Prostate gland (tissue), 2 donors: Measurements from ENCODE around the gene SMC1B.

Source experiments
- POLR2AphosphoS5 ChIP-seq: sonication (generic); formaldehyde crosslinking; IDR thresholded peaks from one replicate; pipeline ENCODE4 v1.6.1; 2017; ENCODE audit warnings: antibody characterized with exemption
- TF ChIP-seq, protein P1 (sequence below), 4 experiments: fragments of 200-600 bp in 2 of 4; fragments of 450-650 bp in 2 of 4; sonication (generic) in 2 of 4; IDR thresholded peaks; 1 replicate in 3 of 4; 2 replicates in 1 of 4; pipeline ENCODE4 v1.5.1; 2016 to 2019; ENCODE audit warnings: antibody characterized with exemption in 4 of 4, mild to moderate bottlenecking in 2 of 4, moderate library complexity in 2 of 4

- TF ChIP-seq, protein P1, sequence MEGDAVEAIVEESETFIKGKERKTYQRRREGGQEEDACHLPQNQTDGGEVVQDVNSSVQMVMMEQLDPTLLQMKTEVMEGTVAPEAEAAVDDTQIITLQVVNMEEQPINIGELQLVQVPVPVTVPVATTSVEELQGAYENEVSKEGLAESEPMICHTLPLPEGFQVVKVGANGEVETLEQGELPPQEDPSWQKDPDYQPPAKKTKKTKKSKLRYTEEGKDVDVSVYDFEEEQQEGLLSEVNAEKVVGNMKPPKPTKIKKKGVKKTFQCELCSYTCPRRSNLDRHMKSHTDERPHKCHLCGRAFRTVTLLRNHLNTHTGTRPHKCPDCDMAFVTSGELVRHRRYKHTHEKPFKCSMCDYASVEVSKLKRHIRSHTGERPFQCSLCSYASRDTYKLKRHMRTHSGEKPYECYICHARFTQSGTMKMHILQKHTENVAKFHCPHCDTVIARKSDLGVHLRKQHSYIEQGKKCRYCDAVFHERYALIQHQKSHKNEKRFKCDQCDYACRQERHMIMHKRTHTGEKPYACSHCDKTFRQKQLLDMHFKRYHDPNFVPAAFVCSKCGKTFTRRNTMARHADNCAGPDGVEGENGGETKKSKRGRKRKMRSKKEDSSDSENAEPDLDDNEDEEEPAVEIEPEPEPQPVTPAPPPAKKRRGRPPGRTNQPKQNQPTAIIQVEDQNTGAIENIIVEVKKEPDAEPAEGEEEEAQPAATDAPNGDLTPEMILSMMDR (IDR thresholded peaks at IDR 0.05): no peak
- no peak for TF ChIP-seq POLR2AphosphoS5
These were observed 42.2 kb upstream of the SMC1B start for GRCh38 chr22:45455621-45456020.
